Activated CD8-positive, alpha-beta memory T cell treated with anti-CD3 and anti-CD28 coated beads, Interleukin-2, amount 50 U/mL, for 24 hours (primary cell): Measurements from ENCODE around the gene POLN.
"Not testable (repeated sequence)": the region's sequence is repeated elsewhere in the genome, so short reads cannot be mapped to it uniquely, and the experiment has no call there.

Source experiments
- DNase-seq: peaks from one replicate; pipeline ENCODE4 v3.0.0-alpha.2; 2020; ENCODE audit errors: extremely low read depth

Gene POLN

GRCh38 chr4:2275546-2276251 lies 33.8 kb upstream of the POLN start:
- no peak for DNase-seq

GRCh38 chr4:2275044-2275397 lies 33.1 kb upstream of the POLN start:
- not testable (repeated sequence) for DNase-seq

DNA sequence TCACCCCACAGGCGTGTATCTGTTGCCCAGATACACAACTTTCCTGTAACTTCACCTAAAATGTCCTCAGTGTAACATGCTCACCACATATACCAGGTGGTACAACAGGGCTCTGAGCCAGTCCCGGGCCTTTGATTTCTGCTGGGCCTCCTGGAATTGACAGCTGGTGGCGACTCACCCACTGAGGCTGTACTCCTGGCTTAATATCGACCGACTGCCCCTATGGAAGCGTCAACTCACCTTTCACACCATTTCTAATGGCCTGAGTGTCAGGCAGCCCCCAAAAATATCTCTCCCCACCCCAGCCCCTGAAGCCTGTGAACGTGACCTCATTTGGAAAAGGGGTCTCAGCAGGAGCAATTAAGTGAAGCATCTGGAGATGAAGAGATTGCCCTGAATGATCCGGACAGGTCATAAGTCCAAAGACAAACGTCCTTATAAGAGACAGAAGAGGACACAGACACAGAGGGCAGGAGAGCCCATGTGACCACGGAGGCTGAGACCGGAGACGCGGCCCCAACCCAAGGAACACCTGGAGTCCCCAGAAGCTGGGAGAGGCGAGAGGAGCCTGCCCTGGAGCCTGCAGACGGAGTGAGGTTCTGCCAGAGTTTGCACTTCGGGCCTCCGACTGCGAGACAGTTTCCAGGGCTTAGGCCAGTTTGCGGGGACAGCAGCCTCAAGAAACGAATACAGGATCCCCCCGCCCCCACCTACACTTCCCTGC lies 32.6 kb upstream of the POLN start:
- no peak for DNase-seq

DNA sequence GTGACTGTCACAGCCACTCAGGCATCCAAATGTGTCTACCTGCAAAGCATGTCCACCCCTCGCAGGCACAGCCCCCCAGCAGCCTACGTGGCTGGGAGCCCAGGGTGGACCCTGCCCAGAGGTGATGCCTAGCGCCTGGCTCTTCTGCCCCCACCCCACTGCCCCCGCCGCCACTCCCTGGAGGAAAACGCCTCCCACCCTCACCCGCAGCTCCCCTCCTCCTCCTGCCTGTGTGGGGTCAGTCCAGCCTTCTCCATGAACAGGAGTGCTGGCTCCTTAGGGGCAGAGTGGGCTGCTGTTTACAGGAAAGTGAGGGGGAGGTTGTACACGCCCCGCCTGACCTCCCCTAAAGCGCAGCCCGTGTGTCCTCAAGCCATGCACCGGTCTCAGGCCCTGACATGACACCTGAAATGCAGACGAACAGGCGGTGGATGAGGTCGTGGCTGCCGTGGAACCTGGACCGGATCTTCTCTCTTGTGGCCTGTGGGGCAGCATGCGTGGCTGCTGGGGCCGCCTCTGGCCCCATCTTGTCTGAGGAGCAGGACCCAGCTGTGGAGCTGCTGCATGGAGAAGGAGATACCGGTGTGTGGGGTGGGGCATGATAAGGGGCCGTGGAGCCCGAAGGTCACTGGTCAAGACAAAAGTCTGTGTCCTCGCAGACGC lies 31.9 kb upstream of the POLN start:
- no peak for DNase-seq

DNA sequence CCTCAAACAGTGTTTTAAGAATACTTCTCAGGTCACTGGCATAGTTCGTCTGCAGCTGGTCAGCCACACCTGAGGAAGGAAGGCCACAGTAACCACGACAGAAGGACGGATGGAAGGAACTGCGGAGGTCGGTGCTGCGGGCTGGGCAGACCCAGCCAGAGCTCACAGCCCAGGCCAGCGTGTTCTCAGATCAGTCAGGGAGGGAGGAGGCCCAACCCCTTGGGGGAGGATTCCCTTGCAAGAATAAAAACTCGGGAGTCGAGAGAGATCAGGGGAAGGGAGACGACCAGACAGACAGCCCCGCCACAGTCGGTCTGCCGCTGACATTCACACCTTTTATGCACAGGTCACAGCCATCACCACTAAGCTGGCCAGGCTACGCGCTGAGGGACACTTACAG lies 31.3 kb upstream of the POLN start:
- no peak for DNase-seq

- no peak for DNase-seq
Observed at GRCh38 chr4:2272828-2273120, 30.9 kb upstream of the POLN start.

DNA sequence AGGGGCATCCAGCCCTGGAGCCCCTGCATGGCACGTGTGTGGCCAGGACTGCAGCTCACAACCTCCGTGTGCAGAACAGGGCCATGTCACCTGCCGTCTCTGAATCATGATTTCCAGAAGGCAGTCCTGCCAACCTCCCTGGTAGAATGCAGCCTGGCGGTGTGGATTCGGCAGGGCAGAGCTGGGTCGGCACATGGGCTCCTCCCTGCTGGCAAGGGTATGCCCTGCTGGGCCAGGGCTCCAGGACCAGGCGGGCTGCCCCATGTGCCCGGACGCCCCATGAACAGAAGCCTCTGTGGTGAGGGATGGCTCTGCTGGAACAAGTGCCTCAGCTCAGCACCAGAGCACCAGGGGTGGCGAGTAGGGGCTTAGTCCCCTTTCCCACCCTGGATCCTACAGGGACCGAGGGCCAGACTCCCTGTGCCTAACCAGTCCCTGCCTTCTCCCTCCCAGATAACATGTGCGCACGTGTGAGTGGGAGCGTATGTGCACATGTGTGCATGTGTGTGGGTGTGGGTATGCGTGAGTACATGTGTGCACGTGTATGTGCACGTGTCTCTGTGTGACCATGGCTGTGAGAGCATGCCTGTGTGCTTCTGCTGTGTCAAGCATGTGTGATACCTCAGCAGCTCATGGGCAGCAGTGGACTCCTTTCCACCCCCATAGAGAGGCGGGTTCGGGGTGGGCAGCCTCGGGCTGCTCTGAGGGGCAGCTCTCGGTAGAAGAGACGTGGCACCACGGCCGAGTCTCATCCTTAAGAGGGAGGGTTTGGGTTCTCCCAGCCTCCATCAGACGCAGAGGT lies 30.3 kb upstream of the POLN start:
- DNase-seq = no peak

GRCh38 chr4:2271279-2272025 lies 29.5 kb upstream of the POLN start:
- DNase-seq = no peak

GRCh38 chr4:2270341-2271165 lies 28.6 kb upstream of the POLN start:
- no peak for DNase-seq

- DNase-seq = no peak
Observed at GRCh38 chr4:2269618-2270163, 27.8 kb upstream of the POLN start.

DNA sequence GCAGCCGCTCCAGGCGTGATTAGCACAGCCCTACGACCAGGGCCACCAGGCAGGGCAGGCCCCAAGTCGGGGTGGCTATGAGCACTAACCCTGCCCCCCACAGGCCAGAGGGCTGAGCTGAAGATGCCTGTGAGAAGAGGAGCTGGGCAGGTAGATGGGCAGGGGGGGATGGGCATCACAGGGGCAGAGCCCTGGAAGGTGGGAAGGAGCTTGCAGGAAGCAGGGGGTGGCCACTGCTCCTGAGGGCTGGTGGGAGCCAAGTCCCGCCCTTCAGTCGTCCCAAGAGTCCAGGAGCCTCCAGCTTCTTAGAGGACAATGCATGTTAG lies 27.2 kb upstream of the POLN start:
- no peak for DNase-seq

DNA sequence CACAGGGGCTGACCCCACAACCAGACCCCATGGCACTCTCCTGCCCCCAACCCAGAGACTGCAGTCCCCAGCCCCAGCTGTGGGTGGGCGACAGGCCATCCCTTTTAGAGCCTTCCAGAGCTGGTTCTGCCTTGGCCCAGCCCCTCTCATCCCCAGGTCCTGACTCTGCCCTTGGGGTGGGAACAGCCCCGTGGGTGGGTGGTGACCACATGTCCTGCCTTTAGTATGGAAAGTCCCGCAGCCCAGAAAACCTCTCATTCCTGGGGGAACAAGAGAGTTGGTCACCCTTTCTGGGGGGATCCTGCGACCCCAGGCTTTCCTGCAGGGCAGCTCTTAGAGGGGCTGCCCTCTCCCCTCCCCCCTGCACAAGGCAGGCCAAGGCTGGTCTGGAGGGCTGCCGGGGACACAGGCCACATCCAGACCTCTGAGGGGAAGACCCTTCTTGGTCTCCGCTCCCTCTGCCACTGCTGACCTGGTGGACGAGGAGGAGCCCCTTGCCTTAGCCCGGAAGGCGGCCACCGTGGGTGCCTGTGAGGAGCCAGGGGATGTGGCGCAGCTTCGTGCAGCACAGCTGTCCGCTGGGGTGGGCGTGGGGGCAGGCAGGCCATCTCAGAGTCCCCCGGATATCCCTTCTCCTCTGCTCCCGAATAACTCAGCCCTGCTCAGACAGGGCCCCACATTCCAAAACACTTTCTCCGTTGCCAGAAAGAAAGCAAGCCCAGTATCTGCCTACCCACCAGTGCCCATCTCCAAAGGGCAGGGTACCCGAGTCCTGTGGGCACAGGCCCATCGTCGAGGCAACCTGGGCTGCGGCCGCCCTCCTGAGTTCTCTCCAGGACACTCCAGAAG lies 26.7 kb upstream of the POLN start:
- DNase-seq = no peak

DNA sequence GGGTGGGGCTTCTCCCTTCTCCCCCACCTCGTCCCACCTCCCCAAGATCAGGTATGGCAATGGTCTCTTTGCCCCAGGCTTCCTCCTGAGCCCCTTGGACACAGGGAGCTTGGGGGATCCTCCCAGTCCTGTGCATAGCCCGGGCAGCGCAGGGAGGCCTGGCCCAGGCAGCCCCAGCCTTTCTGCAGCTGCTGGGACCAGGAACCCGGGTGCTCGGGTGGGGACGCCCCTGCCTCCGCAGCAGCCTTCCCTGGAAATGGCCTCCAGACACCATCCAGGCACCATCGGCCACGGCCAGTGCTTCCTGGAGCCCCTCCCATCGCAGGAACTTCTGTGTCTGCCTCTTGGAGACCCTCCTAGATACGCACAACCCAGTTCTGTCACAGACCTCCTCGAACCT lies 25.9 kb upstream of the POLN start:
- DNase-seq = no peak

GRCh38 chr4:2267320-2267811 lies 25.4 kb upstream of the POLN start:
- no peak for DNase-seq

DNA sequence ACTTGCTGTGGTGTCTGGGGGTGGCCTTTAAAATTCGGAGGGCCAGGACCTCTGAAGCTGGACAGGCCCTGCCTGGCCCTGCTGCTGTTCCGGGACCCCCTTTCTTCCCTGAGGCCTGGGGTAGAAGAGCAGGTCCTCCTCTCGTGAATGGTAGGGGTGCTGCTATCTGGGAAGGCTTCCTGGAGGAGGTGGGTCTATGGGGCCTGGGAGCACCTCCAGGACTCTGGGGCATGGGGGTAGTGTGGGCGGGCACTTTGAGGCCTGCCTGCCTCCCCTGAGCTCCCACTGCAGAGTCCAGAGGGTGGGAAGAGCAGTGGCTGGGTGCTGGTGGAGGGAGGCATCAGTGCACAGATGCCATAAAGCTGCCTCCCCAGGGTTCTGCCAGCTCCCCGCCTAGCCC lies 24.9 kb upstream of the POLN start:
- DNase-seq = no peak

DNA sequence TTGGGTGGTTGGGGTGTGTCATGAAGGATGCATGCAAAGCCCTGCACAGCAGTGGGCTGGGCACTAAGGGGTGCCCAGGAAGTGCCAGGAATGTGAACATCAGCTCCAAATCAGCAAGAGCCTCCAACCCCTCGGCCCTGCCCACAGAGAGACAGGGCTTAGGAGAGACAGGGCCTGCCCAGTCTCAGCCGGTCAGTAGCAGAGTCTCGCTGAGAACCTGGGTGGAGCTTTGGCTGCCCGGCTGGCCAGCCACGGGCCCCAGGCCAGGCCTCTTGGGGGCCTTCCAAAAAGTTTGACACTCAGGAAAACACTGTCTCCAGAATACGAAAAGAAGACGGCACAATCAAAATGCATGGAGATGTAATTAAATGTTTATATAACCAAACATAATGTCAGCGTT lies 24.3 kb upstream of the POLN start:
- DNase-seq = no peak

GRCh38 chr4:2265113-2266110 lies 23.5 kb upstream of the POLN start:
- no peak for DNase-seq

DNA sequence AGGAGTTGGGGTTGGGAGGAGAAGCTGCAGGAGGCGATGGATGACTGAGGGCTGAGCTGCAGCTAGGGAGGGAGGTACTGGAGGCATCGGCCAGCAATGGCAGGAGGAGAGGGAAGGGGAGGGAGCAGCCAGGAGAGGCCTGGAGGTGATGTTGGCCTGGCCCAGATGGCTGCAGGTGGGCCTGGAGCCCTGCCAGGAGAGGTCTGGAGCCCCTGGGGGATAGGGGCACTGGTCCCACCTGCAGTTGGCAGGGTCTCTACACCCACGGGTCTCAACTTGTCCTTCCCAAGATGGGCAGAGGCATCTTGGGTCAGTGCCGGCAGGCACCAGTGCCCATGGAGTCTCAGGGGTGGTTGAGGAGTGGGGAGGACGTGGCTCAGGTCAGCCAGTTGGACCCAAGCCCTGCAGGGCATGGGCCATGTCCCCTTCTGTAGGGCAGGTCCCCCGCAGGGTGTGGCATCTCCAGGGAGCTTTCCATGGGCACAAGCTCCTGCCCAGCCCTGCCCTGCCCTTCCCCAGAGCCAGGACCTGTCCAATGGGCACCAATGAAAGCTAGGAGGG lies 22.6 kb upstream of the POLN start:
- no peak for DNase-seq
